Pancreas (tissue), 10 donors: ENCODE results near the gene WDR70. TPM values are rescaled to one million over a fixed set of nuclear protein-coding genes. Genes with fewer than 3 reads are reported as not detected.

Experiments
- ATAC-seq, 4 donors: fragments of 200-7000 bp; cut with Tn5 transposase; one replicate each; pipeline versions ENCODE4 v1.8.0 to v1.9.1; 2020; ENCODE audit warnings: mild to moderate bottlenecking in 4 of 4, moderate library complexity in 4 of 4
- DNase-seq, 6 donors: peaks; one replicate each; pipeline ENCODE4 v3.0.0-alpha.2; 2020
- FAIRE-seq: peaks from 2 replicates; lab custom pipeline; 2012; peaks lifted over from hg19 to GRCh38; lab: Jason Lieb, UNC
- H3K27ac ChIP-seq, 4 donors: fragments of 200-600 bp; sonication (generic); 1 replicate in 3 of 4; 2 replicates in 1 of 4; pipeline versions ENCODE4 v1.5.0 to v1.8.0; 2020
- H3K27me3 ChIP-seq, 4 donors: fragments of 200-600 bp; one replicate each; pipeline ENCODE4 v1.8.0; 2021
- H3K36me3 ChIP-seq, 3 donors: fragments of 200-600 bp; sonication (generic) in 1 of 3; one replicate each; pipeline versions ENCODE4 v1.5.0 to v1.8.0; 2020 to 2021
- H3K4me1 ChIP-seq, 3 donors: fragments of 200-600 bp; one replicate each; pipeline ENCODE4 v1.8.0; 2021
- H3K4me3 ChIP-seq, 4 donors: fragments of 200-600 bp; sonication (generic) in 2 of 4; one replicate each; pipeline versions ENCODE4 v1.5.0 to v1.8.0; 2020 to 2021
- H3K9me3 ChIP-seq, 4 donors: fragments of 200-600 bp; one replicate each; pipeline ENCODE4 v1.8.0; 2021
- WGBS, 2 donors: extraction: QIAGEN DNeasy Blood & Tissue Kit; methylation state at CpG; one replicate each; pipeline ENCODE4 v1.1.7; 2013; 5-methylcytosine and 5-hydroxymethylcytosine counted together
- intact Hi-C, 3 donors: fragments of 100-400 bp; cut with DNase I; formaldehyde crosslinking; loops; one replicate each; pipeline versions ENCODE4 v1.11.1 to v1.14.2; 2022
- polyA plus RNA-seq, 2 donors: library from polyadenylated mRNA; stranded (reverse); fragments of 200-250 nt; gene quantifications; one replicate each; pipeline ENCODE4 v1.2.3, GENCODE V29; 2013
- total RNA-seq, 6 donors: library from RNA; stranded (reverse); fragmentation: NEBNext Ultra II Directional in 4 of 6; extraction: Animal tissue kit (Norgen Biotek cat#: 25700) in 4 of 6; gene quantifications; one replicate each; pipeline versions ENCODE4 v1.2.1 to v1.2.4, GENCODE V29; 2021 to 2023
- TF ChIP-seq, protein P1 (sequence below), 4 donors: fragments of 200-600 bp; sonication (generic) in 3 of 4; IDR thresholded peaks; one replicate each; pipeline versions ENCODE4 v1.5.0 to v1.8.0; 2021; ENCODE audit warnings: antibody characterized with exemption in 4 of 4
- donor health status: healthy with polysubstance abuse.
- donor health status: DM: no; HTN: no; CAD: no; lungs with moderate emphysema.
- donor health status: DM: no; HTN: no; CAD: no.
- donor health status: control.
- donor health status: control.
- donor health status: Bipolar disorder and iron deficiency.
- donor health status: DM: yes; HTN: yes; CAD: no.
- donor health status: DM: no; HTN: no; CAD: no.
- donor health status: DM: no; HTN: no; CAD: no.
- donor health status: DM: yes; HTN: yes; CAD: no.

WDR70 gene
- total and polyA plus RNA-seq, 8 donors: 10.7 to 24.3 (median 15.6) TPM

DNA sequence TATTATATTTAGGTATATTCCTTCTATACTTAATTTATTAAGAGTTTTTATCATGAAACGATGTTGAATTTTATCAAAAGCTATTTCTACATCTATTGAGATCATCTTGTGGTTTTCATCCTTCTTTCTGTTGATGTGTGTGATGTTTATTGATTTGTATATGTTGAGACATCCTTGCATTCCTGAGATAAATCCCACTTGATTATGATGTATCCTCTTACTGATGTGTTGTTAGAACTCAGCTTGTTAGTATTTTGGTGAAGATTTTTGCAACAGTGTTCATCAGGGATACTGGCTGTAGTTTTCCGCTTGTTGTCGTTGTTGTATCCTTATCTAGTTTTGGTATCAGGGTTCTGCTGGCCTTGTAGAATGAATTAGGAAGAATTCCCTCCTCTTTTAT is 247.1 kb downstream of the WDR70 start:
- Histone ChIP-seq H3K4me1 (no peaks in the 10 kb centered on the region), H3K27ac (no peak overlapping the region), H3K4me3 (no peak overlapping the region), H3K9me3 (no peaks in the 10 kb centered on the region), H3K36me3 (no peaks in the 10 kb centered on the region), H3K27me3 (no peaks in the 10 kb centered on the region)
- no peak for ATAC-seq
- 94 to 99% methylated on average over 3 of the region's 3 CpGs for WGBS, 2 donors
- DNase-seq: no peak
- intact Hi-C loops: no loop called here
- no peak for FAIRE-seq
- TF ChIP-seq, protein P1, sequence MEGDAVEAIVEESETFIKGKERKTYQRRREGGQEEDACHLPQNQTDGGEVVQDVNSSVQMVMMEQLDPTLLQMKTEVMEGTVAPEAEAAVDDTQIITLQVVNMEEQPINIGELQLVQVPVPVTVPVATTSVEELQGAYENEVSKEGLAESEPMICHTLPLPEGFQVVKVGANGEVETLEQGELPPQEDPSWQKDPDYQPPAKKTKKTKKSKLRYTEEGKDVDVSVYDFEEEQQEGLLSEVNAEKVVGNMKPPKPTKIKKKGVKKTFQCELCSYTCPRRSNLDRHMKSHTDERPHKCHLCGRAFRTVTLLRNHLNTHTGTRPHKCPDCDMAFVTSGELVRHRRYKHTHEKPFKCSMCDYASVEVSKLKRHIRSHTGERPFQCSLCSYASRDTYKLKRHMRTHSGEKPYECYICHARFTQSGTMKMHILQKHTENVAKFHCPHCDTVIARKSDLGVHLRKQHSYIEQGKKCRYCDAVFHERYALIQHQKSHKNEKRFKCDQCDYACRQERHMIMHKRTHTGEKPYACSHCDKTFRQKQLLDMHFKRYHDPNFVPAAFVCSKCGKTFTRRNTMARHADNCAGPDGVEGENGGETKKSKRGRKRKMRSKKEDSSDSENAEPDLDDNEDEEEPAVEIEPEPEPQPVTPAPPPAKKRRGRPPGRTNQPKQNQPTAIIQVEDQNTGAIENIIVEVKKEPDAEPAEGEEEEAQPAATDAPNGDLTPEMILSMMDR (IDR thresholded peaks at IDR 0.05): no peak

DNA sequence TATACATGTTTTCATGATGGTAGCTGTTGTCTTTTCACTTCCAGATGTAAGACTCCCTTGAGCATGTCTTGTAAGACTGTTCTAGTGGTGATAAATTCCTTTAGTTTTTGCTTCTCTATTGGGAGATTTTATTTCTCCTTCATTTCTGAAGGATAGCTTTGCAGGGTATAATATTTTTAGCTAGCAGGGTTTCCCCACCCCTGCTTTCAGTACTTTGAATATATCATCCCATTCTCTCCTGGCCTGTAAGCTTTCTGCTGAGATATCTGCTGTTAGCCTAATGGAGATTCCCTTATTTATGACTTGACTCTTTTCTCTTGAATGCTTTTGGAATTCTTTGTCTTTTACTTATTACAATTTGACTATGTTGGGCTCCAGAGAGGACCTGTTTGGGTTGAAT is 249.8 kb downstream of the WDR70 start:
- FAIRE-seq (no peak), DNase-seq (no peak), ATAC-seq (no peak)
- Histone ChIP-seq H3K27me3 (no peaks in the 10 kb centered on the region), H3K4me3 (no peak overlapping the region), H3K36me3 (no peaks in the 10 kb centered on the region), H3K27ac (no peak overlapping the region), H3K9me3 (no peaks in the 10 kb centered on the region), H3K4me1 (no peaks in the 10 kb centered on the region)
- intact Hi-C loops: no loop called here
- TF ChIP-seq, protein P1 (IDR thresholded peaks at IDR 0.05): no peak

DNA sequence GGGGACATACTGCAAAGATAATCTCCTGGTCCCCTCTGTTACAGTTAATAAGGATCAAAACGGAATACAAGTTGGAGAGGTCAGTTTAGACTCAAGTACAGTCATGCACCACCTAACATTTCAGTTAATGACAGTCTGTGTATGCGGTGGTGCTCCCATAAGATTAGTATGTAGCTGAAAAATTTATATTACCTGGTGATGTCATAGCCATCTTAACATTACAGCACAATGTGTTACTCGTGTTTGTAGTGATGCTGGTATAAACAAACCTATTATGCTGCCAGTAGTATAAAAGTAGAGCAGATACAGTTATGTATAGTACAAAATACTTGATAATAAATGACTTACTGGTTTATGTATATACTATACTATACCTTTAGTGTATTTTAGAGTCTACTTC is 252.8 kb downstream of the WDR70 start:
- TF ChIP-seq, protein P1 (IDR thresholded peaks at IDR 0.05): no peak
- no peak for ATAC-seq
- Histone ChIP-seq H3K9me3 (no peaks in the 10 kb centered on the region), H3K4me3 (no peak overlapping the region), H3K27ac (no peak overlapping the region), H3K36me3 (no peaks in the 10 kb centered on the region), H3K27me3 (no peaks in the 10 kb centered on the region), H3K4me1 (no peaks in the 10 kb centered on the region)
- no peak for FAIRE-seq
- no peak for DNase-seq
- WGBS, 2 donors: 85 to 88% methylated on average over 3 of the region's 3 CpGs
- intact Hi-C loops: no loop called here

GRCh38 chr5:37637165-37637845 is 258.2 kb downstream of the WDR70 start:
- no peak overlapping the region for H3K4me3 ChIP-seq
- no peaks in the 10 kb centered on the region for H3K9me3 ChIP-seq
- FAIRE-seq: no peak

DNA sequence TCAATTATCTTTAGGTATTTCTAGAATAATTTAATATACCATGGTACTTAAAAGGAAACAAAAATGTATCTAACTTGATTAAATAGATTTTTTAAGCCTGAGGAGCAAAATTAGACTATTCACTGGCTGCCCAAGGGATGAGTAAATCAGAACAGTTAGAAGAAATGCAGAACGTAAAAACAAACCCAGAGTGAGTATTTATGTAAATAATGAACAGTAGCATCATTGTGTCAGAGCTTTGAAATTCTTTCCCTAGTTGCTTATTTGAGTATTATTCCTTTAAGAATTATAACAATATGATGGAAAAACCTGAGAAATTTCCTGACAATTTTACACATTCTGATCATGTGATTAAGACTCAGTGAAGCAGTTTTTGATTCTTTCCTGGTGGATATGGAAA is 259.8 kb downstream of the WDR70 start:
- FAIRE-seq (no peak), DNase-seq (no peak), ATAC-seq (no peak)
- no peak overlapping the region for H3K27ac ChIP-seq
- TF ChIP-seq, protein P1 (IDR thresholded peaks at IDR 0.05): no peak
- intact Hi-C loops: no loop called here
- no peaks in the 10 kb centered on the region for H3K9me3 ChIP-seq
- WGBS, 2 donors: 87% methylated on average over 1 of the region's 1 CpG
- no peaks in the 10 kb centered on the region for H3K4me1 ChIP-seq
- H3K4me3 ChIP-seq: no peak overlapping the region
- H3K27me3 ChIP-seq: no peaks in the 10 kb centered on the region
- no peaks in the 10 kb centered on the region for H3K36me3 ChIP-seq

More at GRCh38 chr5:37637165-37637845, 258.2 kb downstream of the WDR70 start:
- no peak overlapping the region for H3K27ac ChIP-seq
- intact Hi-C loops: no loop called here
- TF ChIP-seq, protein P1 (IDR thresholded peaks at IDR 0.05): no peak
- ATAC-seq: no peak
- no peaks in the 10 kb centered on the region for H3K36me3 ChIP-seq
- no peaks in the 10 kb centered on the region for H3K27me3 ChIP-seq
- no peak for DNase-seq
- 95 to 96% methylated on average over 7 of the region's 7 CpGs for WGBS, 2 donors
- H3K4me1 ChIP-seq: no peaks in the 10 kb centered on the region
